HG02973 (cell line): ENCODE data around the gene EFEMP2.
A peak's percentile ranks its signal among the peaks of the same experiment; 100 is the strongest.

Experiments used
- ATAC-seq: cut with Tn5 transposase; IDR thresholded peaks from one replicate; pipeline ENCODE4 v1.9.1; 2021; ENCODE audit warnings: moderate library complexity; ENCODE audit not compliant: unreplicated experiment

Gene EFEMP2

DNA sequence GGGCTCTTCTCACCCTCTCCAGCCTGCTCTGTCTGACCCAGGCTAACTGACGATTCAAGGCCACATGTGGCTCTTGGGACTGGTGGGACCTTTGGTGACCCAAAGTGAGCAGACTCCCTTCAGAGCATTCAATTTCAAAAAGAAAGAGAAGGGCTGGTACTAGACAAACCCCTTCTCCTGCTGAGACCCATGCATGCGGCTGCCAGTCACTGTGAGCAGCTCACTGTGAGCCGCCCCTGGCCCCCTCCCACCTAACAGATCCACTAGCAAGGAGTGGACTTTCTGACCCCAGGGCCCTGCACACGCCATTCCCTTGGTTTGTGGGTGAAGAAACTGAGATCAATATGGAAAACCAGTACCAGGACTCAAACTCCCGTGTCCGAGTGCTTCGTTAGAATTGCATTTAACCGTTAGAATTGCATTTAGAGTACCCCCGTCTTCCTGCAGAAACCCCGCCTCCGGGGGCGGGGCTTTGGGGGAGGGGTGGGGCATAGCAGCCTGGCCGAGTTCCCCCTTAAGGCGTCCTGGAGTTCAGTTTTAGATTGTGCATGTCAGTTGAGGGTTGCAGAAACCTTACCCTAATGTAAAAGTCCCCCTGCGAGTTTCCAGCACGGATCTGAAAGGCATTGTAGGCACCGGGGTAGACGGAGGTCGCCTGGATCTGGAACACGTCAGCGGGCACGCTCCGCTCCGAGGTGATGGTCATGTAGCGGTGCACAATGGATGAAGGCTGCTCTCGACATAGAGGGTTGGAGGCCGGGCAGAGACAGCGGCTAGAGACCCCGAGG, 5.1 kb downstream of the EFEMP2 start:
- ATAC-seq = no peak

DNA sequence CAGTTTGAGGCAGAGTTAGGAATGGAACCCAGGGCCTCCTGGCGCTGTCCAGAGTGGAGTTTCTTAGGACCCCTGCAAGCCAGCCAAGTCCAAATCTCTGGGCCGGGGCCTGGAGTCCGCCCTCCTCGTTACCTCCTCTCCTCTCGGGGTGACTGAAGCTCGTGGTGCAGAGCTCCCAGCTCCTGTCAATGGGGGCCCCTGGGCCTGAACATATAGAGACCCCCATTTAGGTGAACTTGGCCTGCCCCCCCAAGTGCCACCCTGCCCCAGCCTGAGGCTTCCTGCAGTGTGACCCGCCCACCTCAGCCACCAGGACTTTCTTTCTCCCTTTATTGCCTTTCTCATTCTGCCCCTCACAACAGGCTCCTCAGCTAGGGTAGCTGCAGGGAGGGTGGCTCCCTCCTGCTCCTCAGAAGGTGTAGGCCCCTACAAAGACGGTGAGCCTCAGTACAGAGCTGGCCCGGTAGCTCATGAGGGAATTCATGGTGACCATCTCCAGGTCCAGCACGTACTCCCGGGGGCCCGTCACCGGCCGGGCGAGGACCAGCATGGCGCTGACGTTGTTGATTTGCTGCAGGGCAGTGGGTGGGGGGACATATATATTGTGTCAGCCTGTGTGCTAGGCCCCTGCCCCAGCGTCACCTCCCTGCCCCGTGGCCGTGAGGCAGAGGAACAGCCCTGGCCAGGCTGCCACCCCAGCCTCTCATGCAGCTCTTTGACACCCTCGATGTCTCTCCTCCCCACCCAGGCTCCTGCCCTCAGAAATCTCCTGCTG, 5.9 kb downstream of the EFEMP2 start:
- ATAC-seq = no peak

DNA sequence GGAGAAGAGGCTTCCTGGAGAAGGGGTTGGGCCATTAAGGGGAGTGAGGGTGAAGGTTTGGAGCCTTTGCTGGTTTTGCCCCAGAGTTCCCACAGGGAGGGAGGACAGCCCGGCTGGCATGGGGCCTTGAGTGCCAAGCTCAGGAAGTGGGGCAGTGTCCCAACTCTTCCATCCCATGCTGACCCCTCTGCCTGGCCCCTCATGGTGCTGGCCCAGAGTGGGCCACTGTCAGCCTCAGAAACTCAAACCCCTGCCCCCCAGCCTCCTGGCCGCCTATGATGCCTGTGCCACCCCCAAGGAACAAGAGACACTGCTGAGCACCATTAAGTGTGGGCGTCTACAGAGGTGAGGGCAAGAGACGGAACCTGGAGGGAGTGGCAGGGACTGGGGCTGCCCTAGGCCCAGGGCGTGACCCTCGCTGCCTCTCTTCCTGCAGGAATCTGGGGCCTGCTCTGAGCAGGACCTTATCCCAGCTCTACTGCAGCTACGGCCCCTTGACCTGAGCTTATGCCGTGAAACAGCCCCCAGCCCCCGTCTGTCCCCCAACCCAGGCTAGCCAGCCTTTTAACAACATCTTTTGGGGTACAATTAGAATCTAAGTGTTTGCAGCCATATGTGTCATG, 6.9 kb downstream of the EFEMP2 start:
- no peak for ATAC-seq

GRCh38 chr11:65864706-65865471, 7.7 kb downstream of the EFEMP2 start:
- ATAC-seq = no peak

DNA sequence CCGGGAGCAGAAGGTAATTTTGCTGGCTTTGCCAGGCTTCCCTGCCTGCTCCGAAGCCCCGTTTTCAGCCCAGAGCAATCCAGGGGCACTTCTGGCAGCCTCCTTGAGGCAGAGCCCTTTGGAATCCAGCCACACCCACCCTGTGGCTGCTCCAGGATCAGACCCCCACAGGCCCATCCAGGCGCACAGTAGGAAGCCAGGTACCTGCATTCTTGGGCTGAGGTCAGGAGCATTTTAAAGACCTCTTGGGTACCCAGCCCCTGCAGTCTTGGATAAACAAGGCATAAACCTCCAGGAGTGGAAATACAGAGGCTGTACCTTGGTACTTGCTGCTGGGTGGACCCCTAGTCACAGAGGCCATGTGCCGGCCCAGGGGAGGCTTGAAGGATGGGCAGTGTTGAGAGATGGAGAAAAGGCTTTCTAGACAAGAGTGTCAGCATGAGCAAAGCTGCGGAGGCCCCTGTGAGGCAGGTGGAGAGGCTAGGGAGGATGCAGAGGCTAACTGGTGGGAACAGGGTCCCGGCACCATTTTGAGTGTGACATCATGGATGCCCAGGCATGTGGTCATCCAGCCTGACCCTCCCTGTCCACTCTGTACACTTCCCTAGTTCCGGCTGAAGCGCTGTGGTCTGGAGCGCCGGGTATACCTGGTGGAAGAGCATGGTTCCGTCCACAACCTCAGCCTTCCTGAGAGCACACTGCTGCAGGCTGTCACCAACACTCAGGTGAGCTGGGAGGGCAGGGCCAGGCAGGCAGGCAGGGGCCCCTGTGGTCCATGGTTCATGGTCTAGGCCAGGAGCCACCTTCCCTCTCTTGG, 8.5 kb downstream of the EFEMP2 start:
- ATAC-seq = no peak

- no peak for ATAC-seq
These were observed 9.4 kb downstream of the EFEMP2 start for GRCh38 chr11:65862941-65863888.

GRCh38 chr11:65862191-65862735, 10.3 kb downstream of the EFEMP2 start:
- no peak for ATAC-seq

DNA sequence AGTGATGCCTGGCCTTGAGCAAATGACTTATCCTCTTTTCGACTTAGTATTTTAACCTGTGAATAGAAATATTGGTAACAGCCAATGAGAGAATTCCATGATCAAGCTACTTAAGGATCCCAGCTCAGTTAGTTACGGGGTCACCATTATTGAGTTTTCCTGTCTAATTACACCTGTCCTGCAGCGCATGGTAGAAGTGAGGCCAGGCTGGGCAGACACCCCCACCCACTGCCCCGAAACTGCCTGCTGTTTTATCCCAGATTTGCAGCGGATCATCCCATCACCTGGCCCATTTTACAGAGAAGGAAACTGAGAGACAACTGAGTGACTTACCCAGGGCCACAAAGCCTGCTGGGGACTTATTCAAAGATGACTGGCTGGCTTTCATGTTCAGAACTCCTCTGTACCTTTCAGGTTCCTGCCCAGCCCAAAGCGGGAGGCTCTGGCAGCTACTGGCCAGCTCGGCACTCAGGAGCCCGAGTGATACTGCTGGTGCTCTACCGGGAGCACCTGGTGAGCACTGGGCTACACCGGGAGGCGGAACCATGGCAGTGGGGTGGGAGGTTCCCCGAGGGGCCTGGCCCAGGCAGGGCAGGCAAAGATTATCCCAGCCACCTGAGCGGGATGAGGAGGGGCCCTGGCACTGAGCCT, 10.9 kb downstream of the EFEMP2 start:
- no peak for ATAC-seq

DNA sequence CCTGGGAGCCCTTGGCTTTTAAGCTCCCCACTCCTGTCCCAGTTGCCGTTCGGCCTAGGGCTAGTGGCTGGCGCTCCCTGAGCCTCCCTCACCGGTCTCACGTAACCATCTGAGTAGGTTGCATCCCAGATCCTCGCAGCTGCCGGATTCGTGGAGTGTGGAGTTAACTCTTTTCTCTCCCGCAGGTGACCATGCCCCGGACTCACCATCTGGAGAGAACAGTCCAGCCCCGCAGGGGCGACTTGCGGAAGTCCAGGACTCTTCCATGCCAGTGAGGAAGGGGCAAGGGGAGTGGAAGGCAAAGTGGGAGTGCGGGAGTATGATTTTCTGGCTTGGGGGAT, 11.5 kb downstream of the EFEMP2 start:
- no peak for ATAC-seq

DNA sequence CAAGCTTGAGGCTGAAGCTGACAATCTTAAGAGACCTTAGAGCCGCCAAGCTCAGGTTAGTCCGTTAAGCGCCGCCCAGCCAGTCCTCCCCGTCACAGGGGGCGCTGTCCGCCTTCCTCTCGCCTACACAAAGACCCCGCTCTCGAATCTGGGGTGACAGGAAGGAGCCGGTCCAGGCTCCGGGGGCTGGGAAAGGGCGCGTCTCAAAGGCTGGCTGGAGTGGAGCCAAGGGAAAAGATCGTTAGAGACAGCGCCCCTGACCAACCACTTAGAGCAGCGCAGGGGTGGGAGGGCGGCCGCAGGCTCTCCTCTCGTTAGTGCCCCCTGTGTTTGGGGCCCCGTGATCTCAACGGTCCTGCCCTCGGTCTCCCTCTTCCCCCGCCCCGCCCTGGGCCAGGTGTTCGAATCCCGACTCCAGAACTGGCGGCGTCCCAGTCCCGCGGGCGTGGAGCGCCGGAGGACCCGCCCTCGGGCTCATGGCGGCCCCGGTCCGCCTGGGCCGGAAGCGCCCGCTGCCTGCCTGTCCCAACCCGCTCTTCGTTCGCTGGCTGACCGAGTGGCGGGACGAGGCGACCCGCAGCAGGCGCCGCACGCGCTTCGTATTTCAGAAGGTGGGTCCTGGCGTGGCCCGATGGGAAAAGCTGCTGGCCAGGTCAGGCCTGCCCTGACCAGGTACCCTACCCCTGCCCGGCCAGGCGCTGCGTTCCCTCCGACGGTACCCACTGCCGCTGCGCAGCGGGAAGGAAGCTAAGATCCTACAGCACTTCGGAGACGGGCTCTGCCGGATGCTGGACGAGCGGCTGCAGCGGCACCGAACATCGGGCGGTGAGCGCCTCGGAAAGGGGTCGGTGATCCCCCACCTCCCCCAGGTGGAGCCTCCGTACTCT, 12.1 kb downstream of the EFEMP2 start, which contains the start of gene MUS81:
MUS81 (plus strand) TSS at position 156 of the 887 bp plus-strand sequence; CDS start at position 477, 321 bp downstream.
- no peak for ATAC-seq

- ATAC-seq = no peak
These were observed 12.8 kb downstream of the EFEMP2 start for GRCh38 chr11:65859812-65860277.

DNA sequence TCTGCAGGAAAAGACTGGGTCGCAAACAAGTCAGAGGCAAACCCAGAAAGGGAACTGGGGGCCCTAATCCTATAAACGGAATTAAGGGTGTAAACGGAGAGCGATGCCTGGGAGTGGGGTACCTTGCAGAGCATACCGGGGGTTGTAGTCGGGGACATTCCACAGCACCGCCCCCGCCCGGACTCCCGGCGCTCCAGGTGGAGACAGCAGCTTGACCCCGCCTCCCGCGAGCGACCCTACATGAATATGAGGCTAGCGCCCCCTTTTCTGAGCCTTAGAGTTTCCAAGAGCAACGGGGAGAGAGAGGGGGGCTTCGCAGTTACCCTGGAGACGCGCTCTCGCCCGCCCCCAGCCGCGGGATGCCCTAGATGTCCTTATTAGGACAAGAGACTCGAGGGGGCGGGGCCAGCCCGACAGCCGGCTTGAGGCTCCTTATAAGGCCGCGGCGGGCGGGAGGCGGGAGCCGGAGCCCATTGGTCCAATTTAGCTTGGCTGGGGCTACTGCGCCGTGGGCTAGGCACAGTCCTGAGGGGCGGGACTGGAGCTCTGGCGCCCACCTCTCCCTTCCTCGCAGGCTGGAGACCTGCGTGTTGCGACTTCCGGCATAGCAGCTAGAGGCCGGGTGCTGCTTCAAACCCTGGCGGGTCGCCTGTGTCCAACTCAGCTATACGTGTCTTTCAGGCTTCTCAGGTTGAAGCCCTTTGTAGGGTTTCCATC, 13.3 kb downstream of the EFEMP2 start:
- ATAC-seq = peak; percentile 44

DNA sequence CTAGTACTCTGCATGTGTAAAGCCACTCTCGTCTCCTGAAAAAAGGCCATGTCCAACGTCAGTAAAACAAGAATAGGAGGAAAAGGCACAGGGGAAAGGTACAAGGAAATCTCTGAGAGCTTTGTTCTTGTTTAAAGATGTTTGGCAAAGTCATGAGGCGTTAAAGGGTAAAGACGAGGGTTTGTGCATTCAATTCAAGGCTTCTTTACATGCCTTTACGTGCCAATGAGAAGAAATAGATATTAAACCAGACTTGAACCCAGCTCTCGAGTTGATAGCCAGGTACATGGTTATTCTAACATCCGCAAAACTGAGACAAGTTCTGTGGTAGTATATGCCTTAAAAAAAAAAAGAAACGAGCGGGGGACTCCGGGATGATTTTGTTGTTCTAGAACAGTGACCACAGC, 13.9 kb downstream of the EFEMP2 start:
- no peak for ATAC-seq

DNA sequence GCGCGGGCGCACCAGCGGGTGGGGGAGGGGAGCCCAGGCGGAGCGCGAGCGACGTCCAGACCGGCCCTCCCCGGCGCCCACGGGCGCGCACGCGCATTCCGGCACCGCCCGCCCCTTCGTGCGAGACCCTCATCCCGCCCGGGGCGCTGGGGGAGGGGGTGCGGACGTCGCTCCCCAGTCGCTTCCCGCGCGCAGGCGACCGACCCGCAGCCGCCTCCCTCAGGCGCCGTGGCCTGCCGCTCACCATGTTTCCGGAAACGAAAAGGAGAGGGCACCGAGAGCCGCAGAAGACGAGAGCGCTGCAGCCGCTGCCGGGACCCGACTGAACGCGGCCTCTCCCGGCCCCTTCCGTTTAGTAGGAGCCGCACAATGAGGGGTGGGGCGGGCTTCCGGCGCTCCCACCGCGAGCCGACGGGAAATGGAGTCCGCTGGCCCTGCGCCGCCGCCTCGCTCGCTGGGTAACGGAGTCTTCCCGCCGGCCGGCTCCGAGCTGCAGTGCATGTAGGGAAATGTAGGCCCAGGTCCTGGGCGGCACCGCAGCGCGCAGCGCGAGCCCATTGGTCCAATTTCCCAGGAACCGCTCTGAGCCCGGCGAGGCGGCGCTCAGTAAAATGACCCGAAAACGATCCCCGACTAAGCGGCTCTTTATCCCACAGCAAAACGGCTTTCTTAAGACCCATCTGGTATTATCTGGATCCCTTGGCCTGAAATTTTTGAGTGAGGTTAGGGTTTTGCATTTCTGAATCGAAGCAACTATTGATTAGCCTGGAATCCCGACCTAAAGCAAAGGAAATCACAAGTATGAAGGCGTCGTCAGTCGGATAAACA, 14.5 kb downstream of the EFEMP2 start, which contains the start of gene CFL1:
CFL1 (minus strand) TSS at position 328 of the 828 bp plus-strand sequence; CDS start at position 247, 81 bp downstream.
- ATAC-seq = peak; percentile 45

GRCh38 chr11:65857500-65857852, 15.1 kb downstream of the EFEMP2 start:
- peak; percentile 3 for ATAC-seq
